Esophagus (tissue), 2 donors: ENCODE data around the gene ADAMTSL4. TPM values are rescaled to one million over a fixed set of nuclear protein-coding genes. Genes with fewer than 3 reads are reported as not detected.

Experiments used
- H3K27ac ChIP-seq, 2 donors: one replicate each; pipeline ENCODE4 v1.5.1; 2013; ENCODE audit warnings: low read depth in 2 of 2, mild to moderate bottlenecking in 2 of 2, inconsistent platforms in 1 of 2, low read length in 1 of 2, moderate library complexity in 1 of 2
- H3K27me3 ChIP-seq, 2 donors: one replicate each; pipeline ENCODE4 v1.6.1; 2013; ENCODE audit warnings: low read length in 2 of 2, control low read depth in 1 of 2, mild to moderate bottlenecking in 1 of 2; ENCODE audit not compliant: insufficient read depth in 2 of 2, control insufficient read depth in 1 of 2
- H3K36me3 ChIP-seq, 2 donors: one replicate each; pipeline ENCODE4 v1.6.1; 2013; ENCODE audit warnings: low read length in 1 of 2; ENCODE audit not compliant: control insufficient read depth in 2 of 2, insufficient read depth in 2 of 2
- H3K4me1 ChIP-seq, 2 donors: one replicate each; pipeline ENCODE4 v1.6.1; 2013; ENCODE audit warnings: low read length in 1 of 2; ENCODE audit not compliant: control insufficient read depth in 2 of 2, insufficient read depth in 2 of 2
- H3K4me3 ChIP-seq, 2 donors: one replicate each; pipeline ENCODE4 v1.5.1; 2013; ENCODE audit warnings: low read length in 2 of 2, mild to moderate bottlenecking in 2 of 2, low read depth in 1 of 2, moderate library complexity in 1 of 2
- H3K9me3 ChIP-seq, 2 donors: one replicate each; pipeline ENCODE4 v1.6.1; 2013; ENCODE audit warnings: mild to moderate bottlenecking in 2 of 2, low read depth in 1 of 2, low read length in 1 of 2, moderate library complexity in 1 of 2; ENCODE audit not compliant: control insufficient read depth in 2 of 2, insufficient read depth in 1 of 2
- WGBS, 2 donors: extraction: QIAGEN DNeasy Blood & Tissue Kit; methylation state at CpG; one replicate each; pipeline ENCODE4 v1.1.7; 2013; 5-methylcytosine and 5-hydroxymethylcytosine counted together
- polyA plus RNA-seq, 2 donors: library from polyadenylated mRNA; stranded (reverse); fragments of 200-250 nt; gene quantifications; one replicate each; pipeline ENCODE4 v1.2.3, GENCODE V29; 2013
- donor health status: healthy with polysubstance abuse.
- donor health status: Bipolar disorder and iron deficiency.

Gene ADAMTSL4
- polyA plus RNA-seq, 2 donors, result 43.2 to 108 TPM

DNA sequence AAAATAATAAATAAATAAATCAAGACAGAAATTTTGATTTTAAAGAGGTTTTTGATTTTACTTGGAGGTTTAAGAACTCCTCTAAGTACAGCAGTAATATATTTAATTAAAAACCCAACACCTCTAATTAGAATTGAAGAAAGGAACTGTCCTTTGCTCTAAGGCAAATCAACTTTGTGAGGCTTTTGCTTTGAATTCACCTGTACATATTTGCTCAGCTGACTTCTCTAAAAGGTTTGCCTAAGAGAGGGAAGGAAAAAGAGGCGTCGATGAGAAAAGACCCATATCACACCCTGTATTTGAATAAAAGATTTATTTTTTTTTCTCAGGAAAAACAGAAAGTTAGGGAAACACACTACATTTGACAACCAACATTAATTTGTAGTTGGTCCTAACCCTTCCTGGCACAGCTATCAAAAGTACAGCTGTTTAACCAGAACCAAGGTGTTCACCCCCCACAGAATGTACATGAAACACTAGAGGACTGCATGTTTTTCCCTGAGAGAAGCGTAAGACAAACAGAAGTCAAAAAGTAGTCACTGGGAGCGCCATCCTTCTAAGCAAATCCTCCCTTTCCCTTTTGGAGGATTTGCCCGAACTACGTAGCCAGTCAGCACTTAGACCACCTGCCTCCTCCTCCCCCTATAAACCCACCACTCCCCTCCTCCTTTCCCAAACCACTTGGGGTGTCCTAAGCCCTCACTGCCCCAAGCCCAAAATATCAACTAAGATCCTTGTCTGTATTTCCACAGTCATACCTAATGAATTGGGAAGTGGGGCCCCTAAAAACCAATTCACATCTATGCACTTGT lies 25.3 kb downstream of the ADAMTSL4 start:
- peaks cover 2 to 19% of the 10 kb centered on the region in 2 donors for H3K36me3 ChIP-seq
- H3K27ac ChIP-seq, result peak overlapping the region; percentile 34 to 68
- 29 to 39% methylated on average over 6 of the region's 6 CpGs for WGBS, 2 donors
- no peaks in the 10 kb centered on the region for H3K27me3 ChIP-seq
- H3K4me1 ChIP-seq, result peaks cover 0 to 10% of the 10 kb centered on the region in 2 donors
- H3K4me3 ChIP-seq, result peak overlapping the region; percentile 40 to 95
- no peaks in the 10 kb centered on the region for H3K9me3 ChIP-seq

DNA sequence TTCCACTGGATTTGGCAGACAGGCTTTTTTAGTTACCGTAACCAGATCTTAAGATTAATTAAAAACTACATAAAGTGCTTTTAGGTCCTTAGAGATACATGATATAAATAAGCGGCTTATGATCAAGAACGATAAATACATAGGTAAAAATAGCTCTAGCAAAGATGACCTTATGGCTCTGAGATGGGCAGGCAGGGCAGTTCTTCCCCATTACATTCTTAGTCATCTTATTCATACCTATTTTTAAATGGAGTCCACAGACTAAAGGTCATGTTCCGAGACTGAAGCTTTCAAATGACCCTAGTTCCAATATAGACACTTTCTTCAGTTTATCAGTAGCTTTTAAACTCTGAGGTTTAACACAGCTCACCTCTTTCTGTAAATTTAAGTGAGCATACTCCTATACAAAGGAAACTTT lies 25.9 kb downstream of the ADAMTSL4 start:
- H3K27ac ChIP-seq, result peak overlapping the region in 1 of 2 donors; percentile 78
- peaks cover 0 to 4% of the 10 kb centered on the region in 2 donors for H3K4me1 ChIP-seq
- peaks cover 2 to 19% of the 10 kb centered on the region in 2 donors for H3K36me3 ChIP-seq
- H3K27me3 ChIP-seq, result no peaks in the 10 kb centered on the region
- H3K9me3 ChIP-seq, result no peaks in the 10 kb centered on the region
- 20 to 26% methylated on average over 4 of the region's 4 CpGs for WGBS, 2 donors
- H3K4me3 ChIP-seq, result peak overlapping the region in 1 of 2 donors; percentile 95

DNA sequence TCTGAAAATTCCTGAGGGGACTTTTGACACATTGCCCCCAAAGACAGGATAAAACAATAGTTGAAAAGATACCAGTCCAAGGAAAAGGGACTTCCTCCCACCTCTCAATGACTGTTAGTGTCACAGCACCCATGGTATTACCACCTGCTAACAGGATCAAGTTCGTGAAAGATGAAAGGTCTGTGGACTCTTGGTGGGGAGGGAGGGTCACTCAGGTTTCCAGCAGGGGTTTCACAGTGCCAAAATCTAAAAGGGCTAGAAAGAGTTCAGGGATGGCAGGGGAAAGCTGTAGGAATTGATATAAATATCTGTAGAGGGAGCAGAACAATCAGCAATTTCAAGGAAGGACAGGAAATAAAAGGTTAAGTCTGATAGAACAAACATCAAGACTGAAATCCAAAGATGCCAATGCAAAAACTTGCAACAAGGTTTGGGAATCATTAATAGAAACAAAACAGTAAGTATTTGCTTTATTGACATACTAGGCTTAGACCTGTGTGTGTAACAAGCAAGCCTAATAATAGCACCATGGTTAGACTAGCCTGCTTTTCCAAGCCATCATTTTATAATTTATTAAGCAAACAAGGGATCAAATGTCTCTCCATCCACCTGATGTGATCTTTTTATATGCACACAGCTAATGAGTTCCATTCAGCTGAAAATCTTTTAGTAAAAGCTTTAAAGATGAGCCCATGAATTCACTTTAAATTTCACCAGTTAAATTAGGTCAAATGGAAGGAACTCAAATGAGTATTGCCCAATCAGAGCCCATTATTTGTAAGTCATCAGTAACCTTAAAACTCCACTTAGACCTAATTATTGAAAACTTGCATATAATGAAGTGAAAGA lies 26.5 kb downstream of the ADAMTSL4 start:
- peaks cover 0 to 5% of the 10 kb centered on the region in 2 donors for H3K4me1 ChIP-seq
- peaks cover 2 to 19% of the 10 kb centered on the region in 2 donors for H3K36me3 ChIP-seq
- H3K27ac ChIP-seq, result peak overlapping the region; percentile 41 to 78
- WGBS, 2 donors, result 0 to 2% methylated on average over 1 of the region's 1 CpG
- no peaks in the 10 kb centered on the region for H3K9me3 ChIP-seq
- no peaks in the 10 kb centered on the region for H3K27me3 ChIP-seq
- peak overlapping the region; percentile 39 to 95 for H3K4me3 ChIP-seq

DNA sequence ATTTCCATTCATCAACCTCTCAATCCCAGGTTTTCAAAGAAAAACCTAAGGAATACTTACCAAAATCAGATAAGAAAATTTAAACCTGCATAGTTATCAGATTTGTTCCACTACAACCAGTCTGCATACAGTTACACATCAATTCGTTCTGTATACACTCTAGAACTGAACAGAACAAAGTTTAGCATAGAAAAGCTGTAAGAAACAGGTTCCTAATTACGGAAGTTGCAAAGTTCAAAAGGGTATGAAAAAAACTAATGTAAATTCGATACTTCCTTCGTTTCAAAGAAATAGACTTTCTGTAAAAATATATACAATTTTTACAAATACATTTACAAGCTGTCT lies 27.1 kb downstream of the ADAMTSL4 start:
- Histone ChIP-seq H3K9me3 (no peaks in the 10 kb centered on the region), H3K4me1 (peaks cover 0 to 5% of the 10 kb centered on the region in 2 donors), H3K27ac (no peak overlapping the region), H3K27me3 (no peaks in the 10 kb centered on the region), H3K4me3 (peak overlapping the region in 1 of 2 donors; percentile 95), H3K36me3 (peaks cover 2 to 19% of the 10 kb centered on the region in 2 donors)
- 1% methylated on average over 4 of the region's 4 CpGs for WGBS, 2 donors

DNA sequence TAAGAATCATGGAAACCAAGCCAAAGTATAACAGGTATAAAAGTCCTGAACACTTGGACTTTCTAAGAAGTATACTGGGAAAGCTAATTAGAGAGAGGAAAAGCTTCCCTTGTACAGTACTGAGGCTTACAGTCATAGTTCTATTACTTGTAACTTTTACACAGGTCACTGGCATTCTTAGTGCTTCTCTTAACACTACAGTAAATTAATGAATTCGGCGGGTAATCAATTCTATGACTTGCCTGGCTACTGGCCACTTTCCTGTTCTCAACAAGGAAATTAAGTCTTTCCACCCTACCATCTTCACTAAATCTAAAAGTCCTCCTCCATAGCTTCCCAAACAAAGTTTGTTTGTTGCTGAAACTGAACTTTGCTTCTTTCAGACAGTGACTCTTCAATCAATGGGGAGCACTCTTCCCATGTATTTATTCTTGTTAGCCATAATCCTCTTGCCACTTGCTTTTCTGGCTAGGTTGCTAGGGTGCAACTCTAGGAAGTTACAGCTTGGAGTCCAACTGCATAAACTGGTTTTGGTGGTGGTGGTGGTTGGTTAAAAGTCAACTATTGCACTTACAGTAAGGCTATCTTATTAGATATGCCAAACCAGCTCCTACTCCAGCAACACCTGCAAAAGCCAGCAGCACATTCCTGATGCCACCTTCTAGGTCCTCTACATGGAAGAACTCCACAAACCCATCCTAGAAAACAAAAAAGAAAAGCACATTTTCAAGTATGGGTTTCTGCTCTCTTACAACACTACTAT lies 27.8 kb downstream of the ADAMTSL4 start:
- Histone ChIP-seq H3K27me3 (no peaks in the 10 kb centered on the region), H3K27ac (peak overlapping the region; percentile 68 to 83), H3K36me3 (peaks cover 2 to 19% of the 10 kb centered on the region in 2 donors), H3K9me3 (no peaks in the 10 kb centered on the region), H3K4me1 (peaks cover 0 to 5% of the 10 kb centered on the region in 2 donors), H3K4me3 (peak overlapping the region; percentile 52 to 95)
- WGBS, 2 donors, result 0 to 15% methylated on average over 2 of the region's 2 CpGs

DNA sequence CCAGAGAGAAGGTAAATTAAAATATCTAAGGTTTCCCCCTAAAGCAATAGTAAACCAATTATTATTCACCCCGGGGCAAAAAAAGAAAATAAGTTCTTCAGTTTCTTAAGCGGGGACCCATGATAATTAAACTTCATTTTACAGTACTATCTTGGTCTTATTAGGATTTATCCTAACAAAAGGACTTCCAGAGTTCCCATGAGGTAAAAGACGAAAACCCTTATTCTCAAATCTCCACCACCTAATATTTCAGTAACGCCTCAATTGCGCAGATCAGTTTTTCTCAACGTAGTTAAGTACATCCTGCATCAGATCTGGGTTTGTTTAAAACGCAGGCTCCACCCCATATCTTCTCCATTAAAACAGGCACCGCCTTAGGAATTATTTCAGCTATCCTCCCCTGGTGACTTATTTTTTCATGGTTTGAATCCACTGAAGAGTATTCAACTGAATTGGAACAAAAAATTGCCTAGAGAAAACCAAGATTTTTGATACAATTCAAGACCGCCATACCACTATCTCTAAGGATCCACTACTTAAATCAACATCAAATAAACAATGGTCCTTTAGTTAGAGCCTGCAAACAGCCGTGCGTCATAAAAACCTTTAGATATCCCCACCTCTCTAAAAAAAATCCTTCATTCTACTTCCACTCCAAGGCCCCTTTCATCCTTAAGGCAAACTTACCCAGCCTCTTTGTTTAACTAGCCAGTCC lies 28.5 kb downstream of the ADAMTSL4 start:
- H3K4me3 ChIP-seq, result peak overlapping the region; percentile 91 to 95
- H3K9me3 ChIP-seq, result no peaks in the 10 kb centered on the region
- peaks cover 2 to 19% of the 10 kb centered on the region in 2 donors for H3K36me3 ChIP-seq
- H3K4me1 ChIP-seq, result peaks cover 0 to 5% of the 10 kb centered on the region in 2 donors
- peak overlapping the region; percentile 99 to 100 for H3K27ac ChIP-seq
- no peaks in the 10 kb centered on the region for H3K27me3 ChIP-seq
- WGBS, 2 donors, result 1% methylated on average over 11 of the region's 11 CpGs

DNA sequence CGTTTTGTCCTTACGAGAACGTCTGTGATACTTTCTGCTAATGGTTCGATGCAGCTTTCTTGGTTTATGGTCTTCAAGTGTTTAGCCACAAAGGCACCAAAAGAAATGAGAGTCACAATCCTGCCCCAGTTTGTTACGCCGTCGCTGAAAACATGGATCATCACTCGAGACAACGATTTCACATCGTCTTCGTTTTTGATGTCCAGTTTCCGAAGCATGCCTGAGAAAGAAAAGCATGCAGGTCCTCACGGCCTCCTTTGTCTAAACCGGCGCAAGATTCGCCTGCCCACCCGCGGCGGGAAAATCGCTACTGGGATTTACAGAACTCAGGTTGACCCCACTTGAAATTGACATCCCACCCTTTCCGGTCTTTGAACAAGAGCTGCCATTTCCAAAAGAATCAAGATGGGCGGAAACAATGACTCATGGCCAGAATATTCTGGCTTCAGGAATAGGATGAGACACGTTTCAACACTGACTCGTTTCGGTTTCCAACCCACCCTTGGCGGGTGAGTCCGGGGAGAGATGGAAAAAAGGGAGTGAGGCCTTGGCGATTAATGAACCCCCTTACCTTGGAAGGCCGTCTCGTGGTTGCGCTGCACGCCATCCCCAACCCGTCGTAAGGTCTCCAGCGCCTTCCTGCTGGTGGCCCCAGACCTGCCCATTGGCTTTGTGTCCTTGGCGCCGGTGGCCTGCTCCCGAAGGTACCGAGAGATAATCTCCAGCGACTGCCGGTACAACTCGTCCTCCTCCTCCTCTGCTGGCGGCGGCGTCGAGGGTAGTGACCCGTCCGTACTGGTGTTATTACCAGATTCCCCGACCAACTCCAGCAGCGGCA lies 29.3 kb downstream of the ADAMTSL4 start:
- H3K4me3 ChIP-seq, result peak overlapping the region; percentile 91 to 95
- peak overlapping the region; percentile 99 to 100 for H3K27ac ChIP-seq
- H3K27me3 ChIP-seq, result no peaks in the 10 kb centered on the region
- no peaks in the 10 kb centered on the region for H3K9me3 ChIP-seq
- 0% methylated on average over 50 of the region's 50 CpGs for WGBS, 2 donors
- H3K4me1 ChIP-seq, result peaks cover 0 to 5% of the 10 kb centered on the region in 2 donors
- peaks cover 2 to 14% of the 10 kb centered on the region in 2 donors for H3K36me3 ChIP-seq

DNA sequence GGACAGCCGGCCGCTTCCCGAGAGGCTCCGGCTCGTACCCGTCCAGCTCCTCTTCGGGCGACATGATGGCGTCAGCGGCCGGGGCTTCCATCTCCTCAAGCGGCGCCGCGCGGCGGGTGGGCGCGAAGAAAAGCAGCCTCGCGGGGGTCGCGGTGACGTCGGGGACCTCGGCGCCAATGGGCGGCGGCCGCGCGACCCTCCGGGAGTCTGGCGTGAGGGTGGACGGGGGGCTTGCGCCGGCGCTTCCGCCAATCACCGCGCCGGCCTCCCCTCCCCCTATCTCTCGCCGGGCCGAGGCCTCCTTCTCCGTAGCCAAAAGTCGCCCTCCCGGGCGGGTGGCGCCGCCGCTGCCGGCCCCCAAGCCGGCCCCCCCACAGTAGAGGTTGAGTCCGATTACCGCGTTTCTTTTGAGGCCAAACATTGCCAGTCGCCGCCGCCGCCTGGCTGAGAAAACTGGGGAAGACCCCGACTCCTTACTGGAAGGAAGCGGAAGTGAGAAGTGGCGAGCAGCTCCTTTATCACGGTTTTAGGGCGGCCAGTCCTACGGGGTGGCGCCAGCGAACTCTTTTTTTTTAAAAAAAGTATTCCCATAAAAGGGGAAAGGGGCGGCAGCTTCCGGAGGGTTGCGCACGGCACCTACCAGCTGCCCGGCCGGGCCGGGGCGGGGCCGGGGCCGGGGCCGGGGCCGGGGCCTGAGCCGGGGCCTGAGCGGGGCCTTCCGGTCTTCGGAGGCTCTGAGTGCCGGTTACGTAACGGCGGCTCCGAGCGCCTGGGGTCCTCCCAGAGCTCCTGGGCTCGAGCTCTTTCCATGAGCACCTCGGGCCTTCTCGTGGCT lies 30.1 kb downstream of the ADAMTSL4 start, which contains the start of gene MCL1:
TSS of gene MCL1 (minus strand) at position 501 of the 835 bp plus-strand sequence. CDS start at position 421, 80 bp downstream.
- Histone ChIP-seq H3K4me3 (peak within 1 kb of the TSS; percentile 91 to 95), H3K27me3 (no peaks in the 10 kb centered on the region), H3K9me3 (no peaks in the 10 kb centered on the region), H3K27ac (peak within 1 kb of the TSS; percentile 99 to 100), H3K4me1 (peaks cover 0 to 5% of the 10 kb centered on the region in 2 donors), H3K36me3 (peaks cover 2 to 14% of the 10 kb centered on the region in 2 donors)
- WGBS, 2 donors, result 0 to 1% methylated on average over 61 to 94 of the region's 94 CpGs
